Hematopoietic multipotent progenitor cell (in vitro differentiated cells): Measurements from ENCODE around the gene LRRC45. TPM values are rescaled to one million over a fixed set of nuclear protein-coding genes. Genes with fewer than 3 reads are reported as not detected.

Source experiments
- DNase-seq, 3 donors: peaks; one replicate each; pipeline ENCODE4 v3.0.0-alpha.2; 2011 to 2015; ENCODE audit warnings: low read depth in 2 of 3, low spot score in 2 of 3
- total RNA-seq: library from RNA; depleted of rRNA; stranded (reverse); fragments of >200 nt; gene quantifications from one replicate; pipeline ENCODE4 v1.2.3, GENCODE V29; 2012

LRRC45 gene
- total RNA-seq, 1 donor, result 16.4 TPM

- no peak for DNase-seq
Observed at GRCh38 chr17:82060614-82061013, 37.5 kb downstream of the LRRC45 start.

- no peak for DNase-seq
Observed at GRCh38 chr17:82061047-82061925, 38.2 kb downstream of the LRRC45 start.

GRCh38 chr17:82062076-82062983, 39.2 kb downstream of the LRRC45 start:
- no peak for DNase-seq

- no peak for DNase-seq
Observed at GRCh38 chr17:82062984-82063368, 39.9 kb downstream of the LRRC45 start.

- no peak for DNase-seq
Observed at GRCh38 chr17:82063424-82064415, 40.6 kb downstream of the LRRC45 start.

- DNase-seq, result no peak
Observed at GRCh38 chr17:82064433-82065192, 41.5 kb downstream of the LRRC45 start.

GRCh38 chr17:82065193-82065637, 42.1 kb downstream of the LRRC45 start:
- DNase-seq, result peak in 2 of 3 donors; percentile 30 to 38

- peak; percentile 51 to 61 (median 55) for DNase-seq
Observed at GRCh38 chr17:82065638-82066303, 42.7 kb downstream of the LRRC45 start, which contains the start of gene DUS1L. DUS1L (minus strand) TSS chr17:82065804; CDS start chr17:82065059, 745 bp downstream.

- DNase-seq, result no peak
Observed at GRCh38 chr17:82070611-82071010, 47.5 kb downstream of the LRRC45 start.

- no peak for DNase-seq
Observed at GRCh38 chr17:82072827-82073226, 49.7 kb downstream of the LRRC45 start.

GRCh38 chr17:82073446-82073845, 50.3 kb downstream of the LRRC45 start:
- no peak for DNase-seq

GRCh38 chr17:82076018-82076784, 53.1 kb downstream of the LRRC45 start:
- no peak for DNase-seq

- no peak for DNase-seq
Observed at GRCh38 chr17:82076785-82077591, 53.9 kb downstream of the LRRC45 start.

GRCh38 chr17:82077617-82078358, 54.7 kb downstream of the LRRC45 start:
- no peak for DNase-seq

- no peak for DNase-seq
Observed at GRCh38 chr17:82078433-82078832, 55.3 kb downstream of the LRRC45 start.

- DNase-seq, result no peak
Observed at GRCh38 chr17:82079001-82079677, 56.0 kb downstream of the LRRC45 start.
